ENCODE results near the gene POMZP3.
"Not testable (repeated sequence)": the region's sequence is repeated elsewhere in the genome, so short reads cannot be mapped to it uniquely, and the experiment has no call there.

- not testable (repeated sequence) for TF ChIP-seq POLR2A, POLR2AphosphoS5 (IDR thresholded peaks at IDR 0.05; ENCODE audit: low read depth, low read length)
These were observed 18.6 kb downstream of the POMZP3 start for GRCh38 chr7:76608469-76608868.

Data from GM12892 (cell line).